Glutamatergic neuron (in vitro differentiated cells): ENCODE data around the gene ANAPC10. TPM values are rescaled to one million over a fixed set of nuclear protein-coding genes. Genes with fewer than 3 reads are reported as not detected.
A peak's percentile ranks its signal among the peaks of the same experiment; 100 is the strongest.

Experiments
- DNase-seq: peaks from one replicate; pipeline ENCODE4 v3.0.0; 2022
- H3K27ac Mint-ChIP-seq: one replicate; pipeline ENCODE4 v1.8.0; 2020; ENCODE audit warnings: mild to moderate bottlenecking, mixed read lengths, inconsistent platforms; ENCODE audit not compliant: unreplicated experiment
- H3K27me3 Mint-ChIP-seq: one replicate; pipeline ENCODE4 v1.8.0; 2020; ENCODE audit warnings: mild to moderate bottlenecking, moderate library complexity, mixed read lengths, inconsistent platforms; ENCODE audit not compliant: unreplicated experiment
- H3K36me3 Mint-ChIP-seq: one replicate; pipeline ENCODE4 v1.8.0; 2020; ENCODE audit warnings: mild to moderate bottlenecking, mixed read lengths, inconsistent platforms; ENCODE audit not compliant: unreplicated experiment
- H3K4me1 Mint-ChIP-seq: one replicate; pipeline ENCODE4 v1.8.0; 2020; ENCODE audit warnings: mild to moderate bottlenecking, low read depth, mixed read lengths, inconsistent platforms; ENCODE audit not compliant: unreplicated experiment
- H3K4me3 Mint-ChIP-seq: one replicate; pipeline ENCODE4 v1.8.0; 2020; ENCODE audit warnings: mild to moderate bottlenecking, mixed read lengths, inconsistent platforms; ENCODE audit not compliant: unreplicated experiment
- H3K9me3 Mint-ChIP-seq: one replicate; pipeline ENCODE4 v1.8.0; 2020; ENCODE audit warnings: mild to moderate bottlenecking, moderate library complexity, mixed read lengths, inconsistent platforms; ENCODE audit not compliant: unreplicated experiment
- CTCF ChIP-seq: fragments of 200-600 bp; sonication (generic); IDR thresholded peaks from one replicate; pipeline ENCODE4 v1.5.0; 2021; ENCODE audit not compliant: partially characterized antibody, unreplicated experiment
- total RNA-seq: library from RNA; stranded (reverse); fragmentation: NEBNext Ultra II Directional; extraction: Animal tissue kit (Norgen Biotek cat#: 25700); gene quantifications from one replicate; pipeline ENCODE4 v1.2.1, GENCODE V29; 2021; ENCODE audit not compliant: unreplicated experiment

Gene ANAPC10
- total RNA-seq, 1 donor from 2014 or later = 16.2 TPM

GRCh38 chr4:145102619-145103018 is 4.6 kb upstream of the ANAPC10 start:
- Mint-ChIP-seq H3K27me3 (peaks cover 5% of the 10 kb centered on the region), H3K27ac (no peak overlapping the region), H3K4me1 (peaks cover 6% of the 10 kb centered on the region), H3K36me3 (no peaks in the 10 kb centered on the region), H3K4me3 (no peak overlapping the region), H3K9me3 (peaks cover 6% of the 10 kb centered on the region)
- TF ChIP-seq CTCF = no peak
- DNase-seq = no peak

DNA sequence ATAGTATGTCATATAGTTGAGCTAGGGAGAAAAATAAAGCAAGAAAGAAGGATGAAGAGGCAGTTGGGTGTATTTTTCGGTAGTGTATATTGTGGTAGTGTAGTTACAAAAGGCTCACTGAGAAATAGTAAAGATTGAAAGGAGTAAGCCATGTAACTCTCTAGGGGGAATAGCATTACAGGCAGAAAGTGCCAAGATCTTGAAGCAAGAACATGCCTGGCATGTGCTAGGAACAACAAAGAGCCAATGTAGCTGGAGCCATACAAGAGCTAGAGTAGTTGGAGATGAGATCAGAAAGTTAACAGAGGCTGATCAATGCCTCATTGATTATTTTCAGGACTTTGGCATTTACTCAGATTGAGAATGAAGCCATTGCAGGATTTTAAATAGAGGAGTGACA is 3.1 kb upstream of the ANAPC10 start:
- peaks cover 10% of the 10 kb centered on the region for H3K9me3 Mint-ChIP-seq
- peaks cover 9% of the 10 kb centered on the region for H3K4me1 Mint-ChIP-seq
- no peak overlapping the region for H3K4me3 Mint-ChIP-seq
- H3K27ac Mint-ChIP-seq = no peak overlapping the region
- DNase-seq = no peak
- no peak for TF ChIP-seq CTCF
- H3K27me3 Mint-ChIP-seq = peaks cover 6% of the 10 kb centered on the region
- no peaks in the 10 kb centered on the region for H3K36me3 Mint-ChIP-seq

DNA sequence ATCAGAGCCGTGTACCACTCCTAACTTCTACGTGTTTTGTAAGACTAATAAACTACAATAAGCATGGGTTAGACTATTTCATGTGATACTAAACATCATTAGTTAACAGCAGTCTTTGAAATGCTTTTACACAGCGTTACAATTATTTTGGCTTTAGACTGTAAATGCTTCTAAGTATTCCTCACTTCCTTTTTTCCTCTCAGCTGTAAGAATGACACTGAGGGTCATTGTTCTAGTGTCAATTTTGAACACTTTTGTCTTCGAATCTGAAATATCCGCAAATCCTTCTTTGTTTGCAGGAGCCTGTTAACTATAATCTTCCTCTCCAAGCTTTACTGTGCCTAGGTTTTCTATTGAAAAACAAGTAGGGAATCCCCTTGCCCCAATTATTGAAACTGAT is 1.7 kb upstream of the ANAPC10 start:
- H3K9me3 Mint-ChIP-seq = peaks cover 10% of the 10 kb centered on the region
- no peaks in the 10 kb centered on the region for H3K36me3 Mint-ChIP-seq
- H3K4me1 Mint-ChIP-seq = peaks cover 9% of the 10 kb centered on the region
- H3K4me3 Mint-ChIP-seq = peak overlapping the region; percentile 98
- H3K27me3 Mint-ChIP-seq = peaks cover 6% of the 10 kb centered on the region
- peak overlapping the region; percentile 19 for H3K27ac Mint-ChIP-seq
- DNase-seq = no peak
- no peak for TF ChIP-seq CTCF

DNA sequence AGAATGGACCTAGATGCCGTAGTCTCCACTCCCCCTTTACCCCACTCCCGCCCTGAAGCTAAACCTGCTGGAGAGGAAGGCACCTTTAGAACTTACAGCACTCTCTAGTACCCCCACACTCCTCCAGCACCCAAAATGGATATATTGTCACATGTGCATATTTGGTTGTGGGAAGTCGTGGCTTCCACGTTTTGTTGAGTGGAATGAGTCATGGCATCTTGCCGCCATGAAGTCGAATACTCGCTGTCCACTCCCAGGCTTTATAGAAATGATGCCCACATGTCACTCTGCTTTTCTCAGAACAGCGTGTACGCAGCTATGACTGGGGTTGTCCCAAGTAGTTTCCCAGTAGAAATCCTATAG is 660 bp upstream of the ANAPC10 start:
- Mint-ChIP-seq H3K4me3 (peak overlapping the region; percentile 98), H3K9me3 (peaks cover 10% of the 10 kb centered on the region), H3K27ac (peak overlapping the region; percentile 99), H3K36me3 (peaks cover under 1% of the 10 kb centered on the region), H3K27me3 (peaks cover 6% of the 10 kb centered on the region), H3K4me1 (peaks cover 9% of the 10 kb centered on the region)
- no peak for TF ChIP-seq CTCF
- no peak for DNase-seq

DNA sequence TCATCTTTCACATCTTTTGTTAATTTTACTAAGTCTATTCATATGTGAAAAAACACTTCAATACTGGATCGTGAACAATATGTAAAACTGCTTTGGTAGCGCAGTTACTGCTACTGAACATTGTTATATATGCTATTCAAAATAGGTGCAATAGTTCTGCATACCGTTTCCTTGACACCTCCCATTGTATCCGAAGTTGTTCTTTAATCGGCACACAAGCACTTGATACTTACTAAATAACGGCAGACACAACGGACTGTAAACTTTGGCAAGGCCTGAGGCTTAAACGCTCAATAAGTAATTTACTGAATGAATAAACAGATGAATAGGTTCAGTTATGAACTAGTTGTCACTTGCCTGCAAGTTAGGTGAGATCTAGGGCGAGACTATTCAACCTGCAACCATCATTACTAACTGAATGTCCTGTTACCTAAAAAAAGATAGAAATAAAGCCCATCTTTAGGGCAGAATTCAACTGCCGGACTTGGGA is 620 bp downstream of the ANAPC10 start:
- Mint-ChIP-seq H3K9me3 (peaks cover 10% of the 10 kb centered on the region), H3K27ac (peak overlapping the region; percentile 99), H3K36me3 (peaks cover 6% of the 10 kb centered on the region), H3K4me3 (peak overlapping the region; percentile 98), H3K4me1 (peaks cover 9% of the 10 kb centered on the region), H3K27me3 (peaks cover 6% of the 10 kb centered on the region)
- DNase-seq = no peak
- TF ChIP-seq CTCF = no peak
